Placental epithelial cell (primary cell): Measurements from ENCODE around the gene ZNF682. TPM values are rescaled to one million over a fixed set of nuclear protein-coding genes. Genes with fewer than 3 reads are reported as not detected.

ENCODE experiments used
- small RNA-seq: library from RNA; depleted of rRNA; stranded (forward); fragments of <200 nt; gene quantifications from one replicate; pipeline ENCODE3, GENCODE V24; 2012
- total RNA-seq: library from RNA; depleted of rRNA; stranded (reverse); fragments of >200 nt; gene quantifications from 2 replicates; pipeline ENCODE4 v1.2.3, GENCODE V29; 2012

The ZNF682 gene
- 2.3 and 3.1 TPM in 2 replicates for total RNA-seq

GRCh38 chr19:20039203-20039723 lies at the start of gene ZNF682:
Gene ZNF682, minus strand, starts transcription at chr19:20039505. Its CDS starts 160 bp downstream, at chr19:20039345.

GRCh38 chr19:20077791-20078463 lies 38.6 kb upstream of the ZNF682 start, which contains the start of gene ZNF90:
Gene ZNF90, plus strand, starts transcription at chr19:20078000. Its CDS starts 133 bp downstream, at chr19:20078133.

Small RNA genes within 50 kb of the gene (small RNA-seq; reads per million reads assigned to genes)
- not detected for gene AC006539.3

Other genes starting within 250 kb of the ZNF682 start
- gene ZNF506, start 217.8 kb downstream of the ZNF682 start, total RNA-seq: 22.4 and 23.3 TPM in 2 replicates
- gene ZNF253, start 173.6 kb downstream of the ZNF682 start, total RNA-seq: 5.9 and 9.8 TPM in 2 replicates
- 8.4 and 8.6 TPM in 2 replicates for gene ZNF93, start 138.6 kb downstream of the ZNF682 start, total RNA-seq
- gene ZNF90, start 38.5 kb upstream of the ZNF682 start, total RNA-seq: 1.4 and 3.5 TPM in 2 replicates
- 5.6 and 11.4 TPM in 2 replicates for gene ZNF486, start 127.7 kb upstream of the ZNF682 start, total RNA-seq